K562 (cell line): ENCODE results near the gene TAF1B. TPM values are rescaled to one million over a fixed set of nuclear protein-coding genes. Genes with fewer than 3 reads are reported as not detected.
A peak's percentile ranks its signal among the peaks of the same experiment; 100 is the strongest.

Experiments
- ARNT ChIP-seq, 2 experiments: fragments of 450-650 bp; IDR thresholded peaks; 2 replicates each; pipeline ENCODE4 v1.6.1; 2016; ENCODE audit warnings: mild to moderate bottlenecking in 1 of 2
- KDM5B ChIP-seq: fragments of 200-600 bp; sonication (generic); IDR thresholded peaks from 2 replicates; pipeline ENCODE4 v1.6.1; 2012; ENCODE audit warnings: low read depth, mild to moderate bottlenecking, moderate library complexity, low read length, control low read depth, inconsistent platforms; ENCODE audit not compliant: insufficient replicate concordance
- MAZ ChIP-seq, 2 experiments: fragments of 450-650 bp in 1 of 2; sonication (generic) in 1 of 2; formaldehyde crosslinking; IDR thresholded peaks in 1 of 2; conservative IDR thresholded peaks in 1 of 2; 2 replicates each; pipeline versions ENCODE4 v1.4.0 to v1.5.0; 2020; ENCODE audit warnings: mild to moderate bottlenecking in 1 of 2, missing genetic modification reagents in 1 of 2
- MCM7 ChIP-seq, 2 experiments: fragments of 450-650 bp; IDR thresholded peaks; 2 replicates each; pipeline ENCODE4 v1.6.1; 2016 to 2018
- MYC ChIP-seq, 2 experiments: fragments of 250-450 bp in 1 of 2; sonication (Bioruptor Pico) in 1 of 2; IDR thresholded peaks; 2 replicates each; pipeline versions ENCODE4 v1.5.1 to v1.6.1; 2012 to 2021; ENCODE audit warnings: low read depth in 2 of 2, borderline replicate concordance in 1 of 2, improper control_type of control experiment in 1 of 2, low read length in 1 of 2, mild to moderate bottlenecking in 1 of 2, moderate library complexity in 1 of 2
- NFIX ChIP-seq: fragments of 250-450 bp; sonication (Bioruptor Pico); IDR thresholded peaks from 2 replicates; pipeline ENCODE4 v1.4.0; 2020; ENCODE audit warnings: low read depth, mild to moderate bottlenecking, moderate library complexity
- POLR2AphosphoS2 ChIP-seq: IDR thresholded peaks from 2 replicates; pipeline ENCODE4 v1.6.1; 2012; ENCODE audit warnings: low read length, improper control_type of control experiment
- polyA plus RNA-seq, 8 experiments: library from polyadenylated mRNA; depleted of rRNA in 4 of 8; stranded (reverse) in 5 of 8; unstranded in 3 of 8; fragments of >200 nt; fragmentation: Nextera tagmentation in 2 of 8; fragmentation: Illumina TruSeq in 1 of 8; extraction: Ambion mirVana in 2 of 8; extraction: Trizol in 1 of 8; gene quantifications; 2 replicates each; pipeline versions ENCODE4 v1.2.1 to v1.2.3, GENCODE V29; 2011 to 2014; ENCODE audit warnings: inconsistent platforms in 1 of 8, missing spikeins in 1 of 8
- total RNA-seq, 7 experiments: library from RNA; depleted of rRNA in 6 of 7; stranded (reverse); fragments of >200 nt in 6 of 7; fragmentation: Illumina TruSeq in 2 of 7; extraction: Trizol in 2 of 7; gene quantifications; 2 replicates each; pipeline versions ENCODE4 v1.2.1 to v1.2.3, GENCODE V29; 2011 to 2021; ENCODE audit warnings: low replicate concordance in 1 of 7
- TF ChIP-seq, protein P1 (sequence below): fragments of 450-650 bp; IDR thresholded peaks from 2 replicates; pipeline ENCODE4 v1.6.1; 2017; ENCODE audit warnings: antibody characterized with exemption
- TF ChIP-seq, protein P2 (sequence below), 2 experiments: IDR thresholded peaks; 2 replicates each; pipeline ENCODE4 v1.6.1; 2012; ENCODE audit warnings: improper control_type of control experiment in 2 of 2, low read depth in 2 of 2, low read length in 2 of 2, borderline replicate concordance in 1 of 2

The TAF1B gene
- total and polyA plus RNA-seq, 9 of the 15 experiments (the other 6 are each of a cell fraction or from before 2014, with no cell fraction given) = 8.8 to 25.1 (median 17.3) TPM

DNA sequence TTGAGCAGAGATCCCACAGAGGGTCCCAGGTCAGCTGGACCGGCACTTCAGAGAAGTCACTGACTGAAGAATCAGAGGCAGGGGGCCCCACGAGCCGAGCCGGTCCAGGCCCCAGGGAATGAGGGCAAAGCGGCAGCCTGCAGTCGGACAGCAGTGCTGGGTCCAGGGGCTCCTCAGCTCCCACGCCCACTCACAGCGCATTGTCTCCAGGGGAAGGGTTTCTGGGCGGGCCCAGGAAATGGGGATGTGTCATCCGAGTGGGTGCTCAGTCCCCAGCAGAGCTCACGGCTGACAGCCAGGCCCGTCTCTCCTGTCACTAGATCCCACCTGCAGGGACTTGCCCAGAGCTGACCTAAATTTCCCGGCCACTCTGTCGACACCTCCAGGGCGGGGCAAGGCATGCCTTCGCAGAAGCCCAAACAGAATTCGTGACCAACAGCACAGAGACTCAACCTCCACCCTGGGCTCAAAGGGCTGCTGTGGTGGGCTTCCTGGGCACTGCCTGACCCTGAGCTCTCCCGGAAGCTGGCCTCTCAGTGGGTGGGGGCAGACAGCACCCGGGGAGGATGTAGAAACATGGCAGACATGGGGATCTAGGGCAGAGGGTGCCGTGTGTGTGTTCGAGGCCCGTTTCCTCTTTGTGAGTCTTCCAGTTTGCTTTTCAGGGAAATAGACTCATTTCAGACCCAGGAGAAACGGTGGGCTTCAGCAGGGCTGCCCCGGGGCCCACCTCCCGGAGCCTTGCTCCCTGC is 42.1 kb upstream of the TAF1B start (continued):
- TF ChIP-seq, protein P1, sequence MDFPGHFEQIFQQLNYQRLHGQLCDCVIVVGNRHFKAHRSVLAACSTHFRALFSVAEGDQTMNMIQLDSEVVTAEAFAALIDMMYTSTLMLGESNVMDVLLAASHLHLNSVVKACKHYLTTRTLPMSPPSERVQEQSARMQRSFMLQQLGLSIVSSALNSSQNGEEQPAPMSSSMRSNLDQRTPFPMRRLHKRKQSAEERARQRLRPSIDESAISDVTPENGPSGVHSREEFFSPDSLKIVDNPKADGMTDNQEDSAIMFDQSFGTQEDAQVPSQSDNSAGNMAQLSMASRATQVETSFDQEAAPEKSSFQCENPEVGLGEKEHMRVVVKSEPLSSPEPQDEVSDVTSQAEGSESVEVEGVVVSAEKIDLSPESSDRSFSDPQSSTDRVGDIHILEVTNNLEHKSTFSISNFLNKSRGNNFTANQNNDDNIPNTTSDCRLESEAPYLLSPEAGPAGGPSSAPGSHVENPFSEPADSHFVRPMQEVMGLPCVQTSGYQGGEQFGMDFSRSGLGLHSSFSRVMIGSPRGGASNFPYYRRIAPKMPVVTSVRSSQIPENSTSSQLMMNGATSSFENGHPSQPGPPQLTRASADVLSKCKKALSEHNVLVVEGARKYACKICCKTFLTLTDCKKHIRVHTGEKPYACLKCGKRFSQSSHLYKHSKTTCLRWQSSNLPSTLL = no peak
- TF ChIP-seq, protein P2, sequence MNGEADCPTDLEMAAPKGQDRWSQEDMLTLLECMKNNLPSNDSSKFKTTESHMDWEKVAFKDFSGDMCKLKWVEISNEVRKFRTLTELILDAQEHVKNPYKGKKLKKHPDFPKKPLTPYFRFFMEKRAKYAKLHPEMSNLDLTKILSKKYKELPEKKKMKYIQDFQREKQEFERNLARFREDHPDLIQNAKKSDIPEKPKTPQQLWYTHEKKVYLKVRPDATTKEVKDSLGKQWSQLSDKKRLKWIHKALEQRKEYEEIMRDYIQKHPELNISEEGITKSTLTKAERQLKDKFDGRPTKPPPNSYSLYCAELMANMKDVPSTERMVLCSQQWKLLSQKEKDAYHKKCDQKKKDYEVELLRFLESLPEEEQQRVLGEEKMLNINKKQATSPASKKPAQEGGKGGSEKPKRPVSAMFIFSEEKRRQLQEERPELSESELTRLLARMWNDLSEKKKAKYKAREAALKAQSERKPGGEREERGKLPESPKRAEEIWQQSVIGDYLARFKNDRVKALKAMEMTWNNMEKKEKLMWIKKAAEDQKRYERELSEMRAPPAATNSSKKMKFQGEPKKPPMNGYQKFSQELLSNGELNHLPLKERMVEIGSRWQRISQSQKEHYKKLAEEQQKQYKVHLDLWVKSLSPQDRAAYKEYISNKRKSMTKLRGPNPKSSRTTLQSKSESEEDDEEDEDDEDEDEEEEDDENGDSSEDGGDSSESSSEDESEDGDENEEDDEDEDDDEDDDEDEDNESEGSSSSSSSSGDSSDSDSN (IDR thresholded peaks at IDR 0.05; ENCODE audit: borderline replicate concordance in 1 of 2, low read depth in 2 of 2, low read length in 2 of 2) = 0 out of 4 replicates have a peak, but pooled peaks of 1 of the 2 experiments have one; percentile 24
- no peak for TF ChIP-seq NFIX (CRISPR knock-in tag)
- no peak for TF ChIP-seq MCM7 (IDR thresholded peaks at IDR 0.05)
- TF ChIP-seq MAZ (CRISPR knock-in tag; conservative IDR thresholded peaks at IDR 0.05 in 1 of 2, IDR thresholded peaks at IDR 0.05 in 1 of 2) = no peak
- TF ChIP-seq ARNT (IDR thresholded peaks at IDR 0.05) = no peak
- no peak for TF ChIP-seq POLR2AphosphoS2
- no peak for TF ChIP-seq MYC (IDR thresholded peaks at IDR 0.05; ENCODE audit: low read depth, low read length)
- TF ChIP-seq MYC (CRISPR knock-in tag; IDR thresholded peaks at IDR 0.05; ENCODE audit: borderline replicate concordance, low read depth) = no peak
- peak; percentile 54 for TF ChIP-seq KDM5B
